OCI-LY7 (cell line): ENCODE results near the gene LEUTX. TPM values are rescaled to one million over a fixed set of nuclear protein-coding genes. Genes with fewer than 3 reads are reported as not detected.

Source experiments
- BruUV-seq: library from RNA; stranded (reverse); fragments of 400-500 nt; replicated peaks from 2 replicates; lab custom pipeline; 2021; lab: Mats Ljungman, UMichigan
- CTCF ChIA-PET: fragments of 300-600 bp; sonication (Branson Sonifier 250); formaldehyde crosslinking; loops from one replicate; lab custom pipeline; 2022; ENCODE audit warnings: antibody characterized with exemption; ENCODE audit not compliant: unreplicated experiment; lab: Charles Lee
- POLR2A ChIA-PET: fragments of 300-600 bp; sonication (Branson Sonifier 250); formaldehyde crosslinking; loops from one replicate; lab custom pipeline; 2022; ENCODE audit warnings: antibody characterized with exemption; lab: Charles Lee
- DNase-seq: peaks from one replicate; pipeline ENCODE4 v3.0.0-alpha.2; 2015; ENCODE audit warnings: low spot score
- H2AFZ ChIP-seq: fragments of 200-600 bp; sonication (generic), shearing (Covaris generic); 2 replicates; pipeline ENCODE4 v1.6.1; 2014; ENCODE audit warnings: mild to moderate bottlenecking, antibody characterized with exemption, low read length, moderate library complexity
- H3K27ac ChIP-seq: fragments of 200-600 bp; sonication (generic); 2 replicates; pipeline ENCODE4 v1.5.1; 2014; ENCODE audit warnings: mixed run types, low read depth, mild to moderate bottlenecking, moderate library complexity, low read length, inconsistent platforms; ENCODE audit not compliant: poor library complexity, severe bottlenecking
- H3K36me3 ChIP-seq: fragments of 200-600 bp; sonication (generic); 2 replicates; pipeline ENCODE4 v1.6.1; 2014; ENCODE audit warnings: mild to moderate bottlenecking, antibody characterized with exemption, low read length, moderate library complexity, mixed read lengths; ENCODE audit not compliant: insufficient read depth
- H3K4me1 ChIP-seq: fragments of 200-600 bp; sonication (generic); 2 replicates; pipeline ENCODE4 v1.5.1; 2014; ENCODE audit warnings: mild to moderate bottlenecking, low read length; ENCODE audit not compliant: insufficient read depth, poor library complexity, severe bottlenecking
- H3K4me2 ChIP-seq: fragments of 200-600 bp; sonication (generic); 2 replicates; pipeline ENCODE4 v1.6.1; 2014; ENCODE audit warnings: mild to moderate bottlenecking, low read length
- H3K4me3 ChIP-seq: fragments of 200-600 bp; sonication (generic); 2 replicates; pipeline ENCODE4 v1.5.1; 2014; ENCODE audit warnings: mild to moderate bottlenecking, low read depth, low read length; ENCODE audit not compliant: poor library complexity, severe bottlenecking
- H3K79me2 ChIP-seq: fragments of 200-600 bp; sonication (generic); 2 replicates; pipeline ENCODE4 v1.6.1; 2016; ENCODE audit warnings: low read depth, mild to moderate bottlenecking, low read length, moderate library complexity, mixed read lengths; ENCODE audit not compliant: insufficient read depth
- H3K9me2 ChIP-seq: fragments of 200-600 bp; sonication (generic); 2 replicates; pipeline ENCODE4 v1.6.1; 2016; ENCODE audit warnings: mild to moderate bottlenecking, low read length, mixed read lengths; ENCODE audit not compliant: insufficient read depth
- H3K9me3 ChIP-seq: fragments of 200-600 bp; sonication (generic); 2 replicates; pipeline ENCODE4 v1.6.1; 2014; ENCODE audit warnings: mild to moderate bottlenecking, mixed run types, low read length, mixed read lengths
- H4K20me1 ChIP-seq: fragments of 200-600 bp; sonication (generic); 2 replicates; pipeline ENCODE4 v1.6.1; 2014; ENCODE audit warnings: mild to moderate bottlenecking, antibody characterized with exemption, low read length, moderate library complexity, mixed read lengths; ENCODE audit not compliant: insufficient read depth
- EZH2phosphoT487 ChIP-seq: fragments of 200-600 bp; sonication (generic); IDR thresholded peaks from 2 replicates; pipeline ENCODE4 v1.6.1; 2018; ENCODE audit warnings: low read depth, borderline replicate concordance, mild to moderate bottlenecking, mixed run types, antibody characterized with exemption, low read length, moderate library complexity, mixed read lengths
- intact Hi-C: fragments of 100-400 bp; cut with micrococcal nuclease; formaldehyde crosslinking; loops from one replicate; pipeline ENCODE4 v1.10.0; 2022; ENCODE audit not compliant: unreplicated experiment
- total RNA-seq, 2 experiments: library from RNA; depleted of rRNA in 1 of 2; stranded (reverse); fragments of >200 nt in 1 of 2; shearing (Covaris generic) in 1 of 2; gene quantifications; 2 replicates each; pipeline ENCODE4 v1.2.3, GENCODE V29; 2014 to 2022
- TF ChIP-seq, protein P1 (sequence below): fragments of 200-600 bp; sonication (generic); conservative IDR thresholded peaks from 2 replicates; pipeline ENCODE4 v1.5.1; 2014; ENCODE audit warnings: mild to moderate bottlenecking, antibody characterized with exemption, low read length, moderate library complexity, mixed read lengths

The LEUTX gene
- total RNA-seq, 2 experiments from 2014 or later: not detected

- CTCF ChIA-PET: no interaction called here
- H4K20me1 ChIP-seq: no peaks in the 10 kb centered on the region
- BruUV-seq: no TSS peak
- DNase-seq: no peak
- no peaks in the 10 kb centered on the region for H3K9me3 ChIP-seq
- H3K79me2 ChIP-seq: no peaks in the 10 kb centered on the region
- no peak overlapping the region for H3K4me2 ChIP-seq
- intact Hi-C loops: no loop called here
- H3K4me1 ChIP-seq: peaks cover 2% of the 10 kb centered on the region
- no peak overlapping the region for H3K4me3 ChIP-seq
- no peak overlapping the region for H2AFZ ChIP-seq
- TF ChIP-seq, protein P1, sequence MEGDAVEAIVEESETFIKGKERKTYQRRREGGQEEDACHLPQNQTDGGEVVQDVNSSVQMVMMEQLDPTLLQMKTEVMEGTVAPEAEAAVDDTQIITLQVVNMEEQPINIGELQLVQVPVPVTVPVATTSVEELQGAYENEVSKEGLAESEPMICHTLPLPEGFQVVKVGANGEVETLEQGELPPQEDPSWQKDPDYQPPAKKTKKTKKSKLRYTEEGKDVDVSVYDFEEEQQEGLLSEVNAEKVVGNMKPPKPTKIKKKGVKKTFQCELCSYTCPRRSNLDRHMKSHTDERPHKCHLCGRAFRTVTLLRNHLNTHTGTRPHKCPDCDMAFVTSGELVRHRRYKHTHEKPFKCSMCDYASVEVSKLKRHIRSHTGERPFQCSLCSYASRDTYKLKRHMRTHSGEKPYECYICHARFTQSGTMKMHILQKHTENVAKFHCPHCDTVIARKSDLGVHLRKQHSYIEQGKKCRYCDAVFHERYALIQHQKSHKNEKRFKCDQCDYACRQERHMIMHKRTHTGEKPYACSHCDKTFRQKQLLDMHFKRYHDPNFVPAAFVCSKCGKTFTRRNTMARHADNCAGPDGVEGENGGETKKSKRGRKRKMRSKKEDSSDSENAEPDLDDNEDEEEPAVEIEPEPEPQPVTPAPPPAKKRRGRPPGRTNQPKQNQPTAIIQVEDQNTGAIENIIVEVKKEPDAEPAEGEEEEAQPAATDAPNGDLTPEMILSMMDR: no peak
- no peak for TF ChIP-seq EZH2phosphoT487
- POLR2A ChIA-PET: no interaction called here
- H3K36me3 ChIP-seq: peaks cover 93% of the 10 kb centered on the region
- H3K9me2 ChIP-seq: no peaks in the 10 kb centered on the region
- no peak overlapping the region for H3K27ac ChIP-seq
Measured at GRCh38 chr19:39828015-39828653, 49.5 kb downstream of the LEUTX start.

- Histone ChIP-seq H3K27ac (no peak overlapping the region), H3K4me2 (no peak overlapping the region), H3K36me3 (peaks cover 92% of the 10 kb centered on the region), H3K9me3 (no peaks in the 10 kb centered on the region), H4K20me1 (no peaks in the 10 kb centered on the region), H3K9me2 (no peaks in the 10 kb centered on the region), H2AFZ (no peak overlapping the region), H3K4me1 (peaks cover 7% of the 10 kb centered on the region), H3K4me3 (no peak overlapping the region), H3K79me2 (no peaks in the 10 kb centered on the region)
- DNase-seq: no peak
- TF ChIP-seq EZH2phosphoT487: no peak
- no TSS peak for BruUV-seq
- intact Hi-C loops: no loop called here
- POLR2A ChIA-PET: no interaction called here
- CTCF ChIA-PET: no interaction called here
Measured at GRCh38 chr19:39828654-39829032, 50.0 kb downstream of the LEUTX start.

GRCh38 chr19:39829702-39830275 is 51.1 kb downstream of the LEUTX start:
- no peaks in the 10 kb centered on the region for H3K79me2 ChIP-seq
- intact Hi-C loops: no loop called here

More at GRCh38 chr19:39829702-39830275, 51.1 kb downstream of the LEUTX start:
- CTCF ChIA-PET: no interaction called here
- Histone ChIP-seq H3K27ac (no peak overlapping the region), H3K4me1 (peaks cover 16% of the 10 kb centered on the region), H2AFZ (no peak overlapping the region), H3K4me2 (no peak overlapping the region), H3K9me3 (no peaks in the 10 kb centered on the region), H3K36me3 (peaks cover 87% of the 10 kb centered on the region), H4K20me1 (no peaks in the 10 kb centered on the region), H3K9me2 (no peaks in the 10 kb centered on the region), H3K4me3 (no peak overlapping the region)
- POLR2A ChIA-PET: no interaction called here
- TF ChIP-seq EZH2phosphoT487: no peak
- TF ChIP-seq, protein P1: no peak
- BruUV-seq: no TSS peak
- no peak for DNase-seq
